GM10847 (cell line): ENCODE results near the gene MYO16.

Source experiments
- POLR2A ChIP-seq: IDR thresholded peaks from 2 replicates; pipeline ENCODE4 v1.6.1; 2011; ENCODE audit not compliant: insufficient read length; ENCODE audit errors: extremely low read depth

MYO16 gene

GRCh38 chr13:108963846-108964600, 334.6 kb downstream of the MYO16 start:
- no peak for TF ChIP-seq POLR2A

- no peak for TF ChIP-seq POLR2A
Measured at GRCh38 chr13:108964606-108965005, 335.2 kb downstream of the MYO16 start.

GRCh38 chr13:108967371-108967770, 338.0 kb downstream of the MYO16 start:
- TF ChIP-seq POLR2A: no peak

GRCh38 chr13:108968566-108968965, 339.2 kb downstream of the MYO16 start:
- no peak for TF ChIP-seq POLR2A

- no peak for TF ChIP-seq POLR2A
Measured at GRCh38 chr13:108974686-108975085, 345.3 kb downstream of the MYO16 start.

- TF ChIP-seq POLR2A: no peak
Measured at GRCh38 chr13:108980237-108980636, 350.8 kb downstream of the MYO16 start.

- no peak for TF ChIP-seq POLR2A
Measured at GRCh38 chr13:108981407-108981806, 352.0 kb downstream of the MYO16 start.

GRCh38 chr13:108983273-108983672, 353.9 kb downstream of the MYO16 start:
- TF ChIP-seq POLR2A: no peak

- no peak for TF ChIP-seq POLR2A
Measured at GRCh38 chr13:108984251-108984920, 355.0 kb downstream of the MYO16 start.

GRCh38 chr13:108985166-108985565, 355.8 kb downstream of the MYO16 start:
- TF ChIP-seq POLR2A: no peak

GRCh38 chr13:108987517-108987916, 358.1 kb downstream of the MYO16 start:
- no peak for TF ChIP-seq POLR2A

- no peak for TF ChIP-seq POLR2A
Measured at GRCh38 chr13:108987944-108988343, 358.5 kb downstream of the MYO16 start.

- no peak for TF ChIP-seq POLR2A
Measured at GRCh38 chr13:108993346-108993745, 363.9 kb downstream of the MYO16 start.

- TF ChIP-seq POLR2A: no peak
Measured at GRCh38 chr13:108996430-108996829, 367.0 kb downstream of the MYO16 start.

- no peak for TF ChIP-seq POLR2A
Measured at GRCh38 chr13:109000207-109000606, 370.8 kb downstream of the MYO16 start.

- no peak for TF ChIP-seq POLR2A
Measured at GRCh38 chr13:109002934-109003333, 373.5 kb downstream of the MYO16 start.

- TF ChIP-seq POLR2A: no peak
Measured at GRCh38 chr13:109007946-109008345, 378.5 kb downstream of the MYO16 start.
